Aorta (tissue), 5 donors: ENCODE results near the gene OR2F2. TPM values are rescaled to one million over a fixed set of nuclear protein-coding genes. Genes with fewer than 3 reads are reported as not detected.

Experiments used
- ATAC-seq: fragments of 200-7000 bp; cut with Tn5 transposase; one replicate; pipeline ENCODE4 v1.9.1; 2022; ENCODE audit warnings: moderate library complexity; ENCODE audit not compliant: low FRiP score
- DNase-seq, 2 donors: peaks; one replicate each; pipeline ENCODE4 v3.0.0-alpha.2; 2020
- H3K27ac ChIP-seq, 2 donors: one replicate each; pipeline ENCODE4 v1.5.1; 2013; ENCODE audit warnings: low read length in 2 of 2, mild to moderate bottlenecking in 2 of 2, moderate library complexity in 2 of 2, control low read depth in 1 of 2, inconsistent platforms in 1 of 2, low read depth in 1 of 2
- H3K27me3 ChIP-seq, 2 donors: one replicate each; pipeline ENCODE4 v1.6.1; 2013; ENCODE audit warnings: control low read depth in 1 of 2, low read length in 1 of 2, mild to moderate bottlenecking in 1 of 2, moderate library complexity in 1 of 2; ENCODE audit not compliant: insufficient read depth in 2 of 2, control insufficient read depth in 1 of 2
- H3K36me3 ChIP-seq, 2 donors: one replicate each; pipeline ENCODE4 v1.6.1; 2013; ENCODE audit warnings: control low read depth in 1 of 2, low read length in 1 of 2, mild to moderate bottlenecking in 1 of 2; ENCODE audit not compliant: insufficient read depth in 2 of 2, control insufficient read depth in 1 of 2
- H3K4me1 ChIP-seq, 2 donors: one replicate each; pipeline ENCODE4 v1.6.1; 2013; ENCODE audit warnings: low read length in 2 of 2, control low read depth in 1 of 2, mild to moderate bottlenecking in 1 of 2, moderate library complexity in 1 of 2; ENCODE audit not compliant: insufficient read depth in 2 of 2, control insufficient read depth in 1 of 2
- H3K4me3 ChIP-seq, 2 donors: one replicate each; pipeline ENCODE4 v1.5.1; 2013; ENCODE audit warnings: low read length in 2 of 2, control low read depth in 1 of 2, mild to moderate bottlenecking in 1 of 2
- H3K9me3 ChIP-seq: one replicate; pipeline ENCODE4 v1.6.1; 2013; ENCODE audit warnings: mild to moderate bottlenecking, low read length; ENCODE audit not compliant: control insufficient read depth
- WGBS, 2 donors: extraction: QIAGEN DNeasy Blood & Tissue Kit; methylation state at CpG; one replicate each; pipeline ENCODE4 v1.1.7; 2013; 5-methylcytosine and 5-hydroxymethylcytosine counted together
- intact Hi-C, 2 donors: fragments of 100-400 bp; cut with DNase I; formaldehyde crosslinking; loops; one replicate each; pipeline versions ENCODE4 v1.14.2 to v1.15.0; 2022
- polyA plus RNA-seq, 2 donors: library from polyadenylated mRNA; stranded (reverse); fragments of 200-250 nt; gene quantifications; one replicate each; pipeline ENCODE4 v1.2.3, GENCODE V29; 2013
- total RNA-seq, 2 donors: library from RNA; stranded (reverse); fragmentation: NEBNext Ultra II Directional; extraction: Animal tissue kit (Norgen Biotek cat#: 25700); gene quantifications; one replicate each; pipeline ENCODE4 v1.2.1, GENCODE V29; 2021
- donor health status: healthy with polysubstance abuse.
- donor health status: Bipolar disorder and iron deficiency.
- donor health status: DM: no; HTN: no; CAD: no.
- donor health status: DM: no; HTN: no; CAD: no.
- donor health status: DM: yes; HTN: yes; CAD: no.

Gene OR2F2
- total and polyA plus RNA-seq, 4 donors: not detected

- H3K36me3 ChIP-seq: no peaks in the 10 kb centered on the region
- no peak overlapping the region for H3K27ac ChIP-seq
- no peaks in the 10 kb centered on the region for H3K4me1 ChIP-seq
- H3K27me3 ChIP-seq: no peaks in the 10 kb centered on the region
- WGBS, 2 donors: 10 to 13% methylated on average over 5 of the region's 5 CpGs
- H3K4me3 ChIP-seq: no peak overlapping the region
- ATAC-seq (no peak), DNase-seq (no peak)
- no peaks in the 10 kb centered on the region for H3K9me3 ChIP-seq
- intact Hi-C loops: loop anchor here in 1 of 2 donors (10.0 kb wide), 1 partner anchor 97 kb away; the partner anchor contains the start of gene OR6B1
These were observed 26.9 kb upstream of the OR2F2 start for GRCh38 chr7:143908120-143908519.

- H3K27me3 ChIP-seq: no peaks in the 10 kb centered on the region
- no peak overlapping the region for H3K27ac ChIP-seq
- no peaks in the 10 kb centered on the region for H3K36me3 ChIP-seq
- no peak for DNase-seq
- H3K4me3 ChIP-seq: no peak overlapping the region
- 88 to 90% methylated on average over 3 of the region's 3 CpGs for WGBS, 2 donors
- no peaks in the 10 kb centered on the region for H3K4me1 ChIP-seq
- intact Hi-C loops: loop anchor here in 1 of 2 donors (10.0 kb wide), 1 partner anchor 95 kb away; the partner anchor contains the start of gene OR6B1
- no peaks in the 10 kb centered on the region for H3K9me3 ChIP-seq
- peak; percentile 37 for ATAC-seq
These were observed 25.2 kb upstream of the OR2F2 start for GRCh38 chr7:143909863-143910262.

GRCh38 chr7:143910473-143911248 lies 24.4 kb upstream of the OR2F2 start:
- H3K27ac ChIP-seq: no peak overlapping the region
- 51 to 52% methylated on average over 3 of the region's 3 CpGs for WGBS, 2 donors
- intact Hi-C loops: no loop called here

GRCh38 chr7:143913945-143914615 lies 21.0 kb upstream of the OR2F2 start:
- DNase-seq: no peak
- no peak overlapping the region for H3K27ac ChIP-seq
- WGBS, 2 donors: 92 to 95% methylated on average over 3 of the region's 3 CpGs
- peaks cover 0 to 2% of the 10 kb centered on the region in 2 donors for H3K27me3 ChIP-seq
- H3K4me3 ChIP-seq: no peak overlapping the region
- H3K36me3 ChIP-seq: no peaks in the 10 kb centered on the region
- H3K9me3 ChIP-seq: no peaks in the 10 kb centered on the region
- H3K4me1 ChIP-seq: no peaks in the 10 kb centered on the region
- ATAC-seq: no peak
- intact Hi-C loops: no loop called here

More at GRCh38 chr7:143910473-143911248, 24.4 kb upstream of the OR2F2 start:
- Histone ChIP-seq H3K4me3 (no peak overlapping the region), H3K36me3 (no peaks in the 10 kb centered on the region), H3K9me3 (no peaks in the 10 kb centered on the region), H3K27me3 (no peaks in the 10 kb centered on the region), H3K4me1 (no peaks in the 10 kb centered on the region)
- ATAC-seq: no peak
- DNase-seq: no peak

DNA sequence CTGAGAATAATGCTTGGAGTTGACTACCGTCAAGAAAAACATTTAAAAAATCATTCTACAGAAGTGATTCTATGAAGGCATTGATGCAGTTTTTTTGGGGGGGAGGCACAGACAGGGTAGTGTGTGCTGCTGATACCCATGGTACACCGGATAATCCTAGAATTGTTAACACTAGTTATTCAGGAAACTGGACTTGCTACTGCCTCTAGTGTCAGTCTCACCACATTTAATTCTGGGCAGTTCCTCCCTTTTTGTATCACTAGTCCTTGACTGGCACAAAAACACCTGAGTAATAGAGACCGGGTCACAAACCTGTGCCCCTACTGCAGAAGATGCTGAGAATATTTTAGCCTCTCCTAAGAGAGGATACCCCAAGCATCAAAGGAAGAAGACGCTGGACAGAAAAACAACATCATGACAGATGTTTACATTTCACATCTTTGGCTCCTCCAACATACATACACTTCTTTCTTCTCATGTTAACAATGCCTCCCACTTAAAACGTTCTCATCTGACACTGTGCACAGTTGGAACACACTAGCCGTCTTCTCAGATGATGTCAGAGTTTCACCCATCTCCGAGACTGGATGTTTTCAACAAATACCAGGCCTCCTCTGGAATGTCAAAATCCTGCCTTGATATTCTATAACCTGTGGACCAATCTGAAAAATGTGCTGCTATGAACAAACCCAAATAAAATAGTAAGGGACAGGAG lies 19.9 kb upstream of the OR2F2 start:
- ATAC-seq: no peak

GRCh38 chr7:143924851-143925250 lies 10.2 kb upstream of the OR2F2 start:
- Histone ChIP-seq H3K27me3 (no peaks in the 10 kb centered on the region), H3K36me3 (no peaks in the 10 kb centered on the region), H3K4me3 (no peak overlapping the region), H3K27ac (no peak overlapping the region), H3K9me3 (no peaks in the 10 kb centered on the region), H3K4me1 (no peaks in the 10 kb centered on the region)
- ATAC-seq: no peak
- DNase-seq: no peak
- intact Hi-C loops: no loop called here
- WGBS, 2 donors: 63 to 84% methylated on average over 1 of the region's 1 CpG

More for the DNA sequence above, 19.9 kb upstream of the OR2F2 start:
- intact Hi-C loops: no loop called here
- Histone ChIP-seq H3K36me3 (no peaks in the 10 kb centered on the region), H3K27ac (no peak overlapping the region), H3K4me1 (no peaks in the 10 kb centered on the region), H3K9me3 (no peaks in the 10 kb centered on the region), H3K27me3 (peaks cover 0 to 2% of the 10 kb centered on the region in 2 donors), H3K4me3 (no peak overlapping the region)
- 68 to 73% methylated on average over 7 of the region's 7 CpGs for WGBS, 2 donors
- no peak for DNase-seq

- intact Hi-C loops: no loop called here
- no peak for DNase-seq
- Histone ChIP-seq H3K27me3 (no peaks in the 10 kb centered on the region), H3K4me1 (no peaks in the 10 kb centered on the region), H3K36me3 (no peaks in the 10 kb centered on the region), H3K9me3 (peaks cover 2% of the 10 kb centered on the region), H3K4me3 (no peak overlapping the region), H3K27ac (no peak overlapping the region)
- WGBS, 2 donors: 95 to 100% methylated on average over 1 of the region's 1 CpG
- no peak for ATAC-seq
These were observed 5.7 kb upstream of the OR2F2 start for GRCh38 chr7:143929224-143929920.

DNA sequence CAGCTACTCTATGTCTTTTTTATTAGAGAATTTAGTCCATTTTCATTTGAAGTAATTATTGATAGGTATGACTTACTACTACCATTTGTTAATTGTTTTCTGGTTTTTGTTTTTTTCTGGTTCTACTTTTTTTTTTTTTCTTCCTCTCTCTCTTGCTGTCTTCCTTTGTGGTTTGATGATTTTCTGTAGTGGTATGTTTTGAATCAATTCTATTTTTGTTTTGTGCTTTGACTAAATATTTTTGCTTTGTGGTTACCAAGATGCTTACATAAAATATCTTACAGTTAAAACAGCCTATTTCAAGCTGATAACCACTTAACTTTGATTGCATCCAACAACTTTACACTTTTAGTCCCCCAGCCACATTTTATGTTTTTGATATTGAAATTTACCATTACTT lies 3.3 kb upstream of the OR2F2 start:
- Histone ChIP-seq H3K27me3 (no peaks in the 10 kb centered on the region), H3K36me3 (no peaks in the 10 kb centered on the region), H3K27ac (no peak overlapping the region), H3K4me1 (no peaks in the 10 kb centered on the region), H3K4me3 (no peak overlapping the region), H3K9me3 (peaks cover 2% of the 10 kb centered on the region)
- ATAC-seq (no peak), DNase-seq (no peak)
- intact Hi-C loops: no loop called here
